LNCAP (cell line): ENCODE data around the gene CACNA1B.

Experiments used
- CTCF ChIP-seq: fragments of 450-650 bp; IDR thresholded peaks from 2 replicates; pipeline ENCODE4 v1.5.1; 2017; ENCODE audit warnings: mild to moderate bottlenecking

CACNA1B gene

GRCh38 chr9:137967280-137967953 is 89.8 kb downstream of the CACNA1B start:
- no peak for TF ChIP-seq CTCF

- no peak for TF ChIP-seq CTCF
Measured at GRCh38 chr9:137968235-137968634, 90.7 kb downstream of the CACNA1B start.

- no peak for TF ChIP-seq CTCF
Measured at GRCh38 chr9:137969008-137969407, 91.4 kb downstream of the CACNA1B start.

GRCh38 chr9:137969685-137970084 is 92.1 kb downstream of the CACNA1B start:
- no peak for TF ChIP-seq CTCF

GRCh38 chr9:137970098-137970497 is 92.5 kb downstream of the CACNA1B start:
- TF ChIP-seq CTCF, result no peak

GRCh38 chr9:137970686-137971476 is 93.3 kb downstream of the CACNA1B start:
- TF ChIP-seq CTCF, result no peak

- TF ChIP-seq CTCF, result no peak
Measured at GRCh38 chr9:137971477-137972138, 94.0 kb downstream of the CACNA1B start.
